Mucosa of rectum (tissue), 2 donors: ENCODE results near the gene CXCR6.

Experiments
- H3K27ac ChIP-seq, 2 donors: one replicate each; pipeline ENCODE4 v1.7.0; 2013; ENCODE audit warnings: inconsistent platforms in 2 of 2, low read depth in 2 of 2, low read length in 2 of 2
- H3K27me3 ChIP-seq, 2 donors: one replicate each; pipeline ENCODE4 v1.7.0; 2013; ENCODE audit warnings: low read length in 2 of 2; ENCODE audit not compliant: control insufficient read depth in 2 of 2, insufficient read depth in 2 of 2
- H3K36me3 ChIP-seq, 2 donors: one replicate each; pipeline ENCODE4 v1.7.0; 2013; ENCODE audit warnings: low read length in 2 of 2; ENCODE audit not compliant: control insufficient read depth in 2 of 2, insufficient read depth in 2 of 2
- H3K4me1 ChIP-seq, 2 donors: one replicate each; pipeline ENCODE4 v1.7.0; 2013; ENCODE audit warnings: low read length in 2 of 2, mild to moderate bottlenecking in 1 of 2; ENCODE audit not compliant: control insufficient read depth in 2 of 2, insufficient read depth in 2 of 2
- H3K4me3 ChIP-seq, 2 donors: one replicate each; pipeline ENCODE4 v1.7.0; 2013; ENCODE audit warnings: low read length in 2 of 2
- H3K9ac ChIP-seq, 2 donors: one replicate each; pipeline ENCODE4 v1.7.0; 2013; ENCODE audit warnings: low read length in 2 of 2, low read depth in 1 of 2, mild to moderate bottlenecking in 1 of 2
- H3K9me3 ChIP-seq, 2 donors: one replicate each; pipeline ENCODE4 v1.7.0; 2013; ENCODE audit warnings: low read length in 2 of 2; ENCODE audit not compliant: control insufficient read depth in 2 of 2
- donor health status: healthy.
- donor health status: Normal muscosa, but diverticular disease.

CXCR6 gene

GRCh38 chr3:45922039-45922326, 21.3 kb upstream of the CXCR6 start:
- Histone ChIP-seq H3K9ac (no peak overlapping the region), H3K36me3 (peaks cover 34 to 57% of the 10 kb centered on the region in 2 donors), H3K27me3 (no peaks in the 10 kb centered on the region), H3K4me1 (no peaks in the 10 kb centered on the region), H3K27ac (no peak overlapping the region), H3K9me3 (no peaks in the 10 kb centered on the region), H3K4me3 (no peak overlapping the region)

DNA sequence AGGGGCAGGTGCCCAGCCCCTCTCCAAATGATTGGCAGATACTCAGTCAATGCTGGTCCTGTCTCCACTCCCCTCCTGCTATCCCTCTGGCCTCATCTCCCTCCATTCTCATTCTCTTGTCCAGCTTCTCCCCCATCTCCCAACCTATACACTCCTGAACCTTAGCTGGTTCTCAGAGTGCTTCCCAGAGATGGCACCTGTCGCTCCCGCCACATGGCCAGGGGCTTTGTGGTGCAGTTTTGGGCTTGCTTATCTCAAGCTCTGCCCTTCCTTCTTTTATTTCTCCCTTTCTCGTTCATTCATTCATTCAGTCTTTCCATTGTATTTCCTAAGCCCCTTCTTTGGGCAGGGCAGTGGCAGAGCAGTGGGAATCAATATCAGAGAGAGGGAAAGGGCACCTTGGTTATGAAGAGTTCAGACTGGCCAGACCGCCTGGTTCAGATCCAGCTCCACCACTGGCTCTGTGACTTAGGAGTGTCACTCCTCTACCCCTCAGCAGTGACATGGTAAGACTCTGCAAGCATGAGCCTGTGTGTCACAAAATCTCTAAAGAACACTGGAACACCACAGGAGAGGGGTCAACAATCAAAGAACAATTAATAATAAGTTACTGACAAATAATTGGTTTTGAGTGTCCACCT, 20.2 kb upstream of the CXCR6 start:
- Histone ChIP-seq H3K4me1 (no peaks in the 10 kb centered on the region), H3K36me3 (peaks cover 42 to 62% of the 10 kb centered on the region in 2 donors)

DNA sequence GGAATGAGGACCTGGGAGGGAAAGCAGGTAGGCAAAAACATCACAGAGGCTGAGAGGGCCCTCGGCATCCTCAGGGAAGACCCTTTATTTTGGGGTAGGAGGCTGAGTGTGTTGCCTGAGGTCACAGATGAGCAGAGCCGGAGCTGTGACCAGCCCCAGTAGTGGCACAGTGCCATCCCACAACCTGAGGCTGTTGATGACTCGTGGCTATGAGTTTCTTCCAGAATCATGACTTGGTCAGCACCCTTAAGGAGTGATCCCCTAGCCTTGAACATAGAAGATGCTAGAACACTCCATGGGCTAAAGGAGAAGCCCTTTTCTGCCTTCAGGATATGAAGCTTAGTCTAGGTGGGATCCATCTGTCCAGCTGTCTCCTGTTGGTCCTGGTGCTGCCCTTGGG, 19.5 kb upstream of the CXCR6 start:
- no peaks in the 10 kb centered on the region for H3K4me1 ChIP-seq
- peaks cover 47 to 66% of the 10 kb centered on the region in 2 donors for H3K36me3 ChIP-seq

More for the DNA sequence above, 20.2 kb upstream of the CXCR6 start:
- Histone ChIP-seq H3K27me3 (no peaks in the 10 kb centered on the region), H3K9ac (no peak overlapping the region), H3K9me3 (no peaks in the 10 kb centered on the region), H3K4me3 (no peak overlapping the region), H3K27ac (no peak overlapping the region)

DNA sequence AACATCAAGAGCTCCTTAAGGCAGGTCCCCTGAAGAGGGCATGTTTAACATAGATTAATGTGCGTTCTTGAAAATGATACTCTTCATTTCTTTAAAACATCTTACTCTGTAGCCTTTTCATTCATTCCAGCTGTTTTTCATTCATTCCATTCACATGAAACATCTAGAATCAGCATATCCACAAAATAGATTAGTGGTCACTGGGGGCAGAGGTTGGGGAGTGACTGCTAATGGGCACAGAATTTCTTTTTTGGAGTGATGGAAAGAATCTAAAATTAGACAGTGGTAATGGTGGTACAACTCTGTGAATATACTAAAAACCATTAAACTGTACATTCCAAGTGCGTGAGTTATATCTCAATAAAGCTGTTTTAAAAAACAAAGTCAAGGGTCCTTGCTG, 15.4 kb upstream of the CXCR6 start:
- Histone ChIP-seq H3K4me3 (no peak overlapping the region), H3K27me3 (no peaks in the 10 kb centered on the region), H3K36me3 (peaks cover 51 to 69% of the 10 kb centered on the region in 2 donors), H3K4me1 (no peaks in the 10 kb centered on the region), H3K27ac (no peak overlapping the region), H3K9ac (no peak overlapping the region), H3K9me3 (no peaks in the 10 kb centered on the region)

More for the DNA sequence above, 19.5 kb upstream of the CXCR6 start:
- no peak overlapping the region for H3K4me3 ChIP-seq
- H3K27me3 ChIP-seq = no peaks in the 10 kb centered on the region
- H3K27ac ChIP-seq = no peak overlapping the region
- H3K9ac ChIP-seq = no peak overlapping the region
- no peaks in the 10 kb centered on the region for H3K9me3 ChIP-seq

GRCh38 chr3:45929042-45929679, 14.1 kb upstream of the CXCR6 start:
- H3K9ac ChIP-seq = no peak overlapping the region
- H3K9me3 ChIP-seq = no peaks in the 10 kb centered on the region
- no peaks in the 10 kb centered on the region for H3K27me3 ChIP-seq
- H3K4me1 ChIP-seq = no peaks in the 10 kb centered on the region
- no peak overlapping the region for H3K27ac ChIP-seq
- H3K4me3 ChIP-seq = no peak overlapping the region
- H3K36me3 ChIP-seq = peaks cover 40 to 60% of the 10 kb centered on the region in 2 donors

DNA sequence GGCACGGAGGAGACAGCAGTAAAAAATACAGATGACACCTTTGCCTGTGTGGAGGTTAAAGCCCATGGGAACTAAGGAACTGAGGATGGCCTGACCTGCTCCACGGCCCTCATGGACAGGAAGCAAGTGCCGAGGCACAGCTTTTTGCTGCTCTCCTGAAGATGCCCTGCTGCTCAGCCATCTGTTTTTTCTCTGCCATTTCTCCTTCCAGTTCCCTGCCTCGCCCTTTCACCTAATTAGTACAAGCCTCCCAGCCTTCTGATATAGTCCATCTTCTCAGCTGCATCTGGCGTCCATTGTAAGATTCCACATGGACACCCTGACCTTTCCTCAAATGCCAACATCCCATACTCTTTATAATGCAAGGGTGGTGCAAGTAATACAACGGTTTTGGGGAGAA, 11.8 kb upstream of the CXCR6 start:
- Histone ChIP-seq H3K36me3 (peaks cover 56 to 71% of the 10 kb centered on the region in 2 donors), H3K27me3 (no peaks in the 10 kb centered on the region), H3K9ac (no peak overlapping the region), H3K27ac (no peak overlapping the region), H3K4me1 (no peaks in the 10 kb centered on the region), H3K4me3 (no peak overlapping the region), H3K9me3 (no peaks in the 10 kb centered on the region)

- no peaks in the 10 kb centered on the region for H3K27me3 ChIP-seq
- peaks cover 54 to 74% of the 10 kb centered on the region in 2 donors for H3K36me3 ChIP-seq
- H3K9me3 ChIP-seq = no peaks in the 10 kb centered on the region
- H3K27ac ChIP-seq = no peak overlapping the region
- H3K4me1 ChIP-seq = no peaks in the 10 kb centered on the region
- no peak overlapping the region for H3K4me3 ChIP-seq
- no peak overlapping the region for H3K9ac ChIP-seq
Measured at GRCh38 chr3:45932112-45932511, 11.2 kb upstream of the CXCR6 start.

GRCh38 chr3:45933591-45933990, 9.7 kb upstream of the CXCR6 start:
- Histone ChIP-seq H3K9ac (no peak overlapping the region), H3K36me3 (peaks cover 43 to 69% of the 10 kb centered on the region in 2 donors), H3K27ac (no peak overlapping the region), H3K4me1 (no peaks in the 10 kb centered on the region), H3K27me3 (no peaks in the 10 kb centered on the region), H3K9me3 (no peaks in the 10 kb centered on the region), H3K4me3 (no peak overlapping the region)

- Histone ChIP-seq H3K9me3 (no peaks in the 10 kb centered on the region), H3K27ac (no peak overlapping the region), H3K9ac (no peak overlapping the region), H3K36me3 (peaks cover 27 to 48% of the 10 kb centered on the region in 2 donors), H3K4me1 (peaks cover 3 to 4% of the 10 kb centered on the region in 2 donors), H3K27me3 (no peaks in the 10 kb centered on the region), H3K4me3 (no peak overlapping the region)
Measured at GRCh38 chr3:45936261-45936660, 7.0 kb upstream of the CXCR6 start.

DNA sequence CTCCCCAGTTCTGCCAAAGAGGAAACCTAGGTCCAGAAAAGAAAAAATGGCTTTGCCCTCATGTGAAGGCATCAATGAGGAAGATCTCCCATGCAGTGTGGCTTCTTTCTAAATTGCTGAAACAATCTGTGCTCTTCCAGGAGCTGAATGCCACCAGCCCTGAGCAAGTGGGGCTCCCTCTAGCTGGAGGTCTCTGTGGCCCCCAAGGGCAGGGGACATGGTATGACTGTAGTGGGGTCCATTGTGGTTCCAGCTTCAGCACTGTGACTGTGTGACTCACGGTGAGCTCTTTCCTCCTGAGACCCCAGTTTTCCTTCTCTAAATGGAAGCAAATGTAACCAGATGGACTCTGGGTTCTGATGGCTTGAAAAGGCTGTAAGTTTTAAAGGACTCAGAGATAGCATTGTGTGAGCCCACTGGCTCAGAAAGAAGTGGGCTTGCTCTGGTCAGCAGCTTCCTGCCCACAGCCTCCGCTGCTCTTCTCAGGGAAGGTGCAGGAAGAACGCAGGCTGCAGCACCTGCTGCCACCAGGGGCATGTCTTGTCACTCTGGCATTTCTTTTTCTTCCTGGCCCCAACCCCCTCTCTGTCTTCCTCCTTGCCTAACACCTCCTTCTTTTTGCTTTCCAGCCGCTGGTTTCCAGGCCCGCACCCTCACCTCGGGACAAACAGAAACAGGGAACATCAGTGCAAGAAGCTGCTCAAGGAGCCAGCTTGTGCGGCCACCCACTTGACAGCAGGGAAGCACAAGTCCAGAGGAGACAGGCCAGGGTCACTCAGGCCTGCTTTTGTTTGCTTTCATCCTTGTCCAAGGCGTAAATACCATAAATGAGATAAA, 5.8 kb upstream of the CXCR6 start:
- Histone ChIP-seq H3K27me3 (no peaks in the 10 kb centered on the region), H3K4me1 (peaks cover 3 to 6% of the 10 kb centered on the region in 2 donors), H3K36me3 (peaks cover 17 to 36% of the 10 kb centered on the region in 2 donors), H3K9ac (no peak overlapping the region), H3K4me3 (no peak overlapping the region), H3K9me3 (no peaks in the 10 kb centered on the region), H3K27ac (no peak overlapping the region)
